NCI-H1092 treated with DMSO at 0.1 percent for 48 hours (cell line): Measurements from ENCODE around the gene EPHX1.
"Not testable (repeated sequence)": the region's sequence is repeated elsewhere in the genome, so short reads cannot be mapped to it uniquely, and the experiment has no call there.

ENCODE experiments used
- DNase-seq: peaks from one replicate; lab custom pipeline; 2025; lab: John Stamatoyannopoulos, UW

Gene EPHX1

DNA sequence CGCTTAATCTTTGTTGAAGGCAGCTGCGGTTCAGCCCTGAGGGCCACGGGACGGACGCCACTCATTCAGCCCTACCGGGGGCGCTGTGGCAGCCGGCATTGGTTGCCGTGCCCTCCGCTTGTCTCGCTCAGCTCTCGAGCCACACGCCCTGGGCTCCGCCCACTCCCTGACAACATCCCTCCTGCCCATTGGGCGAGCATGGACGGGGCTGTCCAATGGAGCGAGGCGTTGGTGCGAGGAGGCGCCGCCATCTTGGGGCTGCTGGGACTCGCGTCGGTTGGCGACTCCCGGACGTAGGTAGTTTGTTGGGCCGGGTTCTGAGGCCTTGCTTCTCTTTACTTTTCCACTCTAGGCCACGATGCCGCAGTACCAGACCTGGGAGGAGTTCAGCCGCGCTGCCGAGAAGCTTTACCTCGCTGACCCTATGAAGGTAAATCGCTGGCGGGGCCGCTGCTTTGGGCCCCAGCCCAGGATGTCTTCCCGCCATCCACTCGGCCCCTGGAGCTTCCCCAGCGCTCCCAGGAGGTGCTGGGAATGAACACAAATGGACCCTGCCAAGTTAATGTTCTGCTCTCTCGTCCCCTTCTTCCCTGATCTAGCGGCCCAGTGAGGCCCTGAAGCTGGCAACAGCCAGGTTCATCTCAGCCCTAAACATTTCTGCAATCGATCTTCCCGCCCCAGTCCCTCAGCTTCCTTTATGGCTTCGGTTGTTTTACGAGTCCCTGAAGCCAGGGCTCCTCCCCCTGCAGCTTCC lies 32.2 kb upstream of the EPHX1 start, which contains the start of gene SRP9:
TSS of gene SRP9 (plus strand) at position 244 of the 754 bp plus-strand sequence. CDS start at position 359, 115 bp downstream.
- DNase-seq = peak; percentile 99

DNA sequence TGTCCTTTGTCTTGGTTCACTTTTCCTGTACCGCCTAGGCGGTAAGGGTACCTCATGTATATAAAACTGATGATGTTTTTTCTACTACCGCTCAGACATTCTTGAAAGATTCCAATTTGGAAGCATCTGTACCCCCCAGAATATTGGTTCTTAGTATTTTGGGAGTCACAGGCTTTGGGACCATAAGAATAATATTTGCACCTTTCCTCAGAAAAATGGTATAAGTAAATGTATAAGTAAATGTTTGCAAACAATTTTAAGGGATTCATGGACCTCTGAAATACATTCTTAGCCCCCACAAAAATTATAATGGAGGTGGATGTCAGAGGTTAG lies 31.6 kb upstream of the EPHX1 start:
- DNase-seq = no peak

DNA sequence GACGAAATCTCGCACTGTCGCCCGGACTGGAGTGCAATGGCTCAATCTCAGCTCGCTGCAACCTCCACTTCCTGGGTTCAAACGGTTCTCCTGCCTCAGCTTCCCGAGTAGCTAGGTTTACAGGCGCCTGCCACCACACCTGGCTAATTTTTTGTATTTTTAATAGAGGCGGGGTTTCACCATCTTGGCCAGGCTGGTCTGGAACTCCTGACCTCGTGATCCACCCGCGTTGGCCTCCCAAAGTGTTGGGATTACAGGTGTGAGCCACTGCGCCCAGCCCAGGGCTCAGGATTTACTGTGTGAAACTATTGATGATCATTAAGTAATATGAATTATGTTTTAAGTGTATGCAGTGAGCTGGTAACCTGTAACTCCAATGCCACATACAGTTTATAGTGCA lies 30.8 kb upstream of the EPHX1 start:
- not testable (repeated sequence) for DNase-seq

DNA sequence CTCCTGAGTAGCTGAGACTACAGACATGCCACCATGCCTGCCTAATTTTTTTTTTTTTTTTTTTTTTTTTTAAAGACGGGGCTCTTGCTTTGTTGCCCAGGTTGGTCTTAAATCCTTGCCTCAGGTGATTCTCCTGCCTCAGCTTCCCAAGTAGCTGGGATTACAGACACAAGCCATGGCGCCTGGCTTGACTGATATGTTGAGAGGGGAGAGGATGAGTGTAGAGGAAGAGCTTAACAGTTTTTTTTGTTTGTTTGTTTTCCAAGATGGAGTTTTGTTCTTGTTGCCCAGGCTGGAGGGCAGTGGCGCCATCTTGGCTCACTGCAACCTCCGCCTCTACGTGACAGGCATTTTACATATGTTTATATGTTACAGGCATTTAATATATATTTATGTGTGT lies 29.8 kb upstream of the EPHX1 start:
- no peak for DNase-seq

DNA sequence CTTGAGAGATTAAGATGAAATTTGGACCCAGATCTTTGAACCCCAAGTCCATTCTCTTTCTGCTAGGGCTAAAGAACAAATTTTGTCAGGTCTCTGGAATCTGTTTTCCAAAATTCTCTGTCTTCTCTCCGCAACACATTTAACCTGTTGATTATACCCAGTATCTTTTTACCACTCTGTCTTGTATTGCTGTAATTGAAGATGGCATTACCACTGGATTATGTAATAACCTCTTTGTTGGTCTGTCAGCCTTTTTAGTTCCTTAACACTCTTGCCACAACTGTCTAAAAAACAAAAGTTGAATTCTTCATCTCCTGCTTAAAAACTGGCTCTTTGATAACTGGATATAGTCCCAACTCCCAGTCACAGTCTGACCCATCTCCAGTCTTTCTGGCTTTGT lies 29.3 kb upstream of the EPHX1 start:
- DNase-seq = no peak

DNA sequence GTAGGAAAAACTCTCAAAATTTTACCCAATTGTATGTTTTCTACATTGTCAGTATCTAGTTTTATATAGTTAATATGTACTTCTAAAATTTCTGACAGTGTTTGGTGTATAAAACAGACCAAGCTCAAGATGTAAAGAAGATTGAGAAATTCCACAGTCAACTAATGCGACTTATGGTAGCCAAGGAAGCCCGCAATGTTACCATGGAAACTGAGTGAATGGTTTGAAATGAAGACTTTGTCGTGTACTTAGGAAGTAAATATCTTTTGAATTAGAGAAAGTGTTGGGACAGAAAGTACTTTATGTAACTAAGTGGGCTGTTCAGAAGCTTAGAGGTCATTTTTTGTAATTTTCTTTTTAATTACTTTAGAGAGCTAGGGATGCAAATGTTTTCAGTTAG lies 20.8 kb upstream of the EPHX1 start:
- not testable (repeated sequence) for DNase-seq

DNA sequence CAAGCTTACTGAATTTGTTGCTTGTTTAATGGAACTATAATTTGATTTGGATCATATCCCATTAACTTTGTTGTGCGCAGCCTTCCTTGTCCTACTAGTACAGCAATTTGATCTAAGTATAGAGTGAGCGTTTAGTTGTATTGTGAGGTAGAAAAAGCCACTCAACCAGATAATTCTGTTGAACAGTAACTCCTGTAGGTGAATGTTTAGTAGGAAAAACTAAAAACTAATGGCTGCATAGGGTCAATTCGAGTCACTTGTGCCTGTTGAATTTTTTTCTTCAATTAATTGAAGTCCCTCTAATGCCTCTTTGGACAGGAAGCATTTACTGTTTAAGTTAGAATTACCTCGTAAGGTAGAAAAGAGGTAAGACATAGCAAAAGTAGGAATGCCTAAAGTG lies 15.0 kb upstream of the EPHX1 start:
- no peak for DNase-seq

DNA sequence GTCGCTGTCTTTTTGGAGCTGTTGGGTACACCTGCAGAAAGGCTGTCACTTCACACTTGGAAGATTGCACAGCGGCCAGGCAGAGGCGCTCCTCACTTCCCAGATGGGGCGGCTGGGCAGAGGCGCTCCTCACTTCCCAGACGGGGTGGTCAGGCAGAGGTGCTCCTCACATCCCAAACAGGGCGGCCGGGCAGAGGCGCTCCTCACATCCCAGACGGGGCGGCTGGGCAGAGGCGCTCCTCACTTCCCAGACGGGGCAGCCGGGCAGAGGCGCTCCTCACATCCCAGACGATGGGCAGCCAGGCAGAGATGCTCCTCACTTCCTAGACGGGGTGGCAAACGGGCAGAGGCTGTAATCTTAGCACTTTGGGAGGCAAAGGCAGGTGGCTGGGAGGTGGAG lies 13.8 kb upstream of the EPHX1 start:
- DNase-seq = not testable (repeated sequence)

DNA sequence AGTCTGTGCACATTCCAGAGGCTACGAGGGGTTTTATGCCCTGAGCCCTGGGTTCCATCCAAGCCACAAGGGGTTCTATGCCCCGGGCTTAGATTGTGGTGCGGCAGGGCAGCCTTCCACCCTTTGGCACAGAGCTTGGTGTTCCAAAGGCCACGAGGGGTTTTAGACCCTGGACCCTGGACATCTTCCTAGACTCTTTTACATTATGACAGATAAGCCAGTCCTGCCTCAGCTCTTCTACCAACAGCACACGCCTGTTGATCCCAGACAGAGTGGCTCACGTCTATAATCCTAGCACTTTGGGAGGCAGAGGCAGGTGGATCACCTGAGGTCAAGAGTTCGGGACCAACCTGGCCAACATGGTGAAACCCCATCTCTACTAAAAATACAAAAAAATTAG lies 8.8 kb upstream of the EPHX1 start:
- DNase-seq = not testable (repeated sequence)

DNA sequence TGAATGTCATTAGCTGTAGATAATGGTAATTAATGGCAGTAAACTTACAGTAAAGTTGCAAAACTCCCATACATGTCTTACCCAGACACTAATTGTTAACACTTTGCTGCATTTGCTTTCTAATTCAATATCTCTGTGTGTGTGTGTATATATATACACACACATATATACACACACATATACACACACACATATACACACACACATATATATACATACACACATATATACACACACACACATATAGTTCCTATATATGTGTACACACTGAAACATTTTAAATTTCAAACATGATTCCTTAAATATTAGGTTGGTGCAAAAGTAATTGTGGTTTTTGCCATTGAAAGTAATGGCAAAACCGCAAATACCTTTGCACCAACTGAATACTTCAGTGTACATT lies 3.7 kb upstream of the EPHX1 start:
- DNase-seq = no peak

DNA sequence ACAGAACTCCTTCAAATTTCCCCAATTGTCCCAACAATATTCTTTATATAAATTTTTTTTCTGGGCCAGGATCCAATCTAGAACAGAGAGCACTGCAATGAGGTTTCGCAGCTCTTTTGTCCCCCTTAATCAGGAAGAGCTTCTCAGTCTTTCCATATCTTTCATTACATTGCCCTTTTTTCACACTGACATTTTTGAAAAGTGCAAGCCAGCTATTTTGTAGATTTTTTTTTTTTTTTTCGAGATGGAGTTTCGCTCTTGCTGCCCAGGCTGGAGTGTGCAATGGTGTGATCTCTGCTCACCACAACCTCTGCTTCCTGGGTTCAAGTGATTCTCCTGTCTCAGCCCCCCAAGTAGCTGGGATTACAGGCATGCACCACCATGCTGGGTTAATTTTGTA lies 3.2 kb upstream of the EPHX1 start:
- not testable (repeated sequence) for DNase-seq

DNA sequence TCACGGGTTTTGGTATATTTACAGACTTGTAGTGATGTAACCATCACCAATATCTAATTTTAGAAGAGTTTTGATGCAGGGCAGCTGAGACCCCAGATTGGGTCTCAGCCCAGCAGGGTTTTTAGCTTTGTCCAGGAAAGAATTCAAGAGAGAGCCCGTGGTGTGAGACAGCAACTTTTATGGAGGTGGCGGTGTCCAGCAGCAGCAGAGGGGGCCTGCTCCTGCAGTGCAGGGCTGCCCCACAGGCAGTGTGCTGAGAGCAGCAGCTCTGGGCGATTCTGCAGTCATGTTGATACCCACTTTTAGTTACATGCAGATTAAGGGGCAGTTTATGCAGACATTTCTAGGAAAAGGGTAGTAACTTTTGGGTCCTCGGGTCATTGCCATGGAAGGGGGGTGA lies 1.8 kb upstream of the EPHX1 start:
- no peak for DNase-seq

DNA sequence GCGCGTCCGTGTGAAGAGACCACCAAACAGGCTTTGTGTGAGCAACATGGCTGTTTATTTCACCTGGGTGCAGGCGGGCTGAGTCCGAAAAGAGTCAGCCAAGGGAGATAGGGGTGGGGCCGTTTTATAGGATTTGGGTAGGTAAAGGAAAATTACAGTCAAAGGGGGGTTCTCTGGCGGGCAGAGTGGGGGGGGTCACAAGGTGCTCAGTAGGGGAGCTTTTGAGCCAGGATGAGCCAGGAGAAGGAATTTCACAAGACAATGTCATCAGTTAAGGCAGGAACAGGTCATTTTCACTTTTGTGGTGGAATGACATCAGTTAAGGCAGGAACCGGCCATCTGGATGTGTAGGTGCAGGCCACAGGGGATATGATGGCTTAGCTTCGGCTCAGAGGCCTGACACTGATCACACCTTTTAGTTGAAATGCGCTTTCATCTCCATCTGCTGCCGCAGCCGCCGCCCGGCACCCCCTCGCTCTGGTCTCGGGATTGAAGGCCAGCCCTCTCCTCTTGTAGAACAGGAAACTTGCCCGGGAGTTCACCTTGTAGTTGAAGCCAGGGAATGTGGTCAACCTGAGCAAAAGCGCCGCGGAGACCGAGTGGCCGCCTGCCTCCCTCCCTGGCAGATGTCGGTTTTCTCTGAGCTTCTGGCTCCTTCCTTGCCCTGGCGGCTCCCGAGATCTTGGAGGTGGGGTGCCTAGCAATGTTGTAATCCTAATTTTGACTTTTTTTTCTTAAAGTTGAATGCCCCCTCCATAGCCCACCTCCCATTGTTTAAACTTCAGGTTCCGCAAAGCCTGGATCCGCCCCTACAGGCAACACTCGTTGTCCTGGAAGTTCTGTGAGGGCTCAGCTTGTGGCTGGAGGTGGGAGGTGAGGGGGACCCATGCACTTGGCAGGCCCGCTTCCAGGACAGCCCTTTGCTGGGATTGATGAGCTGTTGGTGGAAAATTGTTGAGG lies 935 bp downstream of the EPHX1 start:
- not testable (repeated sequence) for DNase-seq

DNA sequence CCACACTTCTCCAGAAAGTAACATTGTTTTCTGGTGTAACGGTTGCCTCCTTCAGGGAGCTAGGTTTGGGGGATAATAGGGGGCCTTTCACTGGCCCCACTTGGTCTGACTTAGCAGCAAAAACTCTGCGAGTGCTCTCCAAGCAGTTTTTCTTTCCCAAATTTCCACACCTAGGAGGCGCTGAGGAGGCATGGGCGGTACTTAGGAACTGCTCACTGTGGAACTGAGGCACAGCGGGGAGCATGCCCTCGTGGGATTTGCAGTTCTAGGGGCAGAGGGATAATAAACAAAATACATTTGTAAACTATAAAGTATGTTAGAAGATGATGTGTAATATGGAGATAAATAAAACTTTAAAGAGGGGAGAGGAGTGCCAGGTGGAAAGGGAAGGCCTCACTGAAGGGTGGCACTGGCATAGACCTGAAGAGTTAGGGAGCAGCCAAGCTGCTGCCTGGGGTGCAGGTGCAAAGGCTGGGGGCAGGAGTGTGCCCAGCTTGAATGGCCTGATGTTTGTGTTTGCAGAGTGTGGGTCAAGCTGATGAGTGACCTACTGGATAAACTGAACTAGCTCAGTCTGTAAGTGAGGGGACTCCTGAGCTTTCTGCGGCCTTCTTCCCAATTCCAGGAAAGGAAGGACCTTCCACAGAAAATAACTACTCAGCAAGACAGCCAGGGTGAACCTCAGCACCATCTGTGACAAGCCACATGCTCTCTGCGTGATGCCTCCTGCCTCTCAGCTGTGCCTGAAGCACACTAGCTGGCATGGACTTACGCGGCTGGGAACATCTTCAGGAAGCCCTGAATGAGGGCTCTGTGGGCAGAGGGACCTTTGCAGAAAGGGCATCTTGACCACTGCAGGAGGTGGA lies 1.9 kb downstream of the EPHX1 start:
- DNase-seq = peak; percentile 36

DNA sequence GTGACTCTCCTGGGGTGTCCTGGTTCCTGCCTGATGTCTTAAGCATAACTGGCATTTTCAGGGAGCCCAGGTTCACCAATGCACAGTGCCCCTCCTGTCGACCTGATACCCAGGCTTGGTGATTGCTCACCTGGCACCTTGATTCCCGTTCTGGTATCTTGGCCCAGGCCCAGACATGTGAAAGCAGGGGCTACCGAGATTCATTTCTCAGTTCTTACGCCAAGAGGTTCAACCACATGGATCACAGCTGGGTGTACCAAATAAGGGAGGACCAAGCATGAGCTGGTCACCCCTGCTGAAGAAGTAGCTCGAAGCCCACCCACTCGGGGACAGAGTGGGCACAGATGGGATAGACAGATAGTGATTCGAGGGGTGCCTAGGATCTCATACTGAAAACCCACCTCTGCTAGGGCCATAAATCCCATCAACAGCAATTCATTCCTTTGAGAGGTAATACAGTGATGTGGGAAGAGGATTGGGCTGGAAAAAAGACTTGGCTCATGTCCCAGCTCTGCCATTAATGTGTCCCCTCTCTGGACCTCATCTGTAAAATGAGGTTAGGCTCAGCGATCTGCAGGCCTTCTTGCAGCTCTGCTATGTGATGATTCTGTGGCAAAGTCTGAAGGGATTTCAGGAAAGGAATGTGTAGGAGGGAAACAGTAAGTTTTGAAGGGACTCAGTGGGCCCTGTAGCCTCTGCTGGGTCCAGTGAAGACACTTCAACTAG lies 2.7 kb downstream of the EPHX1 start:
- peak; percentile 55 for DNase-seq

DNA sequence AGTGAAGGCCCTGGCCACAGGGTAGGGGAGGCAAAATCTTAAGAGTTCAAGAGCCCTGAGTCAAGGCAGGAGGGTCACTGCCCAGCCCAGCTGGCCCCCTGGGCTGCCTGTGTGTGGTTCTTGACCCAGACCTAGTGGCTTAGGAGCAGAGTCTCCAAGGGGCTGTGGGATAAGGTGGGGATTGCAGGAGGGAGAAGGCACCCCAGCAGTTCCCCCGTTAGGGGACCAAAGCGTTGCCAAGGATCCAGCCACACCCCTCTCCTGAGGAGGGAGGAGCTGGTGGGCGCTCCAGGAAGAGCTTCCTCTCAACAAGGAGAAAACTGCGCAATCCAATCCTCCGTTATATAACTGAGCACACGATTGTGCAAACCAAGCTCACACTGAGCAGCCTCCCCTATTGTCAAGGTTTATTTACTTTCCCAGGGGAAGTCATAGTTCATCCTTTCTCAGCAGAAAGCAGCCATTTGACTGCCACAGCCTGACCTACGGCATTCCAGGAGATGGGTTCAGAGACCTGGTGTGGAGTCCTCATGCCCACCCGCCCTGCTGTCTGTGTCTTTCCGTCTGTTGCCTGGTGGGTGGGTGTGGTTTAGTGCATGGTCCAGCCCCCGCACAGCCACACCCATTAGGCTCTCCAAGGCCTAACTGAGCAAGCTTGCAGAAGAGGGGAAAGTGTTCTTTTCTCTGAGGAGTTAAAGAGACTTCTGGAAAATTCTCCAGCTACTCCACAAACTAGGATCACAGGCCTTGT lies 3.5 kb downstream of the EPHX1 start:
- DNase-seq = no peak

DNA sequence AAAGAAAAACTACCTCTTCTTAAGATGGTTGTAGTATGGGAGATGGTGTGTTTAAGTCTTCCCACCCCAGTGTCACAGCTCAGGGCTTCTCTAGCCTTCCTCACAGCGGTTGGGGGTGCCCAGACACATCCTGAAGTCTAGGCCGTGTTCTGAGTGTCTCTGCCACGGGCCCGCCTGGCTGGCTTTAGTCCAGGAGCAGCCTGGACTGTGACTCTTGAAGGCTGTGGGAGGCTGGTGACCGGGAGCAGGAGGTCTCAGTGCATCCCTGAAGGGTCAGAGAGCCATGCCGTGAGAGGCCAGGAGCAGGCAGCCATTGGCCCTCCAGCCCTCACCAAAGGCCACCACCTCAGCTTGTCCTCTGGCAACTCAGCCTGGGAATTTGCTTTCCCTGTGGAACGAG lies 4.5 kb downstream of the EPHX1 start:
- no peak for DNase-seq

DNA sequence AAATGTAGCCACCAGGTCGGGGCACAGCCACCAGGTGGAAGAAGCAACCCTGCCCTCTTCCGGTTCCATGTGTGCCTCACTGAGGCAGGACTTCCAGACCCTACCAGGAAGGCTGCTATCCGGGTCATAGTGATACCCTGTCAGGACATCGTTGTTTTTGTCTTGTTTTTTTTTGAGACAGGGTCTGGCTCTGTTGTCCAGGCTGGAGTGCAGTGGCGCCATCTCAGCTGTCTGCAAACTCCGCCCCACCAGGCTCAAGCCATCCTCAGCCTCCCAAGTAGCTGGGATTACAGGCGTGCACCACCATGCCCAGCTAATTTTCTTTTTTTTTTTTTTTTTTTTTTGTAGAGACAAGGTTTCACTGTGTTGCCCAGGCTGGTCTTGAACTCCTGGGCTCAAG lies 5.2 kb downstream of the EPHX1 start:
- not testable (repeated sequence) for DNase-seq

DNA sequence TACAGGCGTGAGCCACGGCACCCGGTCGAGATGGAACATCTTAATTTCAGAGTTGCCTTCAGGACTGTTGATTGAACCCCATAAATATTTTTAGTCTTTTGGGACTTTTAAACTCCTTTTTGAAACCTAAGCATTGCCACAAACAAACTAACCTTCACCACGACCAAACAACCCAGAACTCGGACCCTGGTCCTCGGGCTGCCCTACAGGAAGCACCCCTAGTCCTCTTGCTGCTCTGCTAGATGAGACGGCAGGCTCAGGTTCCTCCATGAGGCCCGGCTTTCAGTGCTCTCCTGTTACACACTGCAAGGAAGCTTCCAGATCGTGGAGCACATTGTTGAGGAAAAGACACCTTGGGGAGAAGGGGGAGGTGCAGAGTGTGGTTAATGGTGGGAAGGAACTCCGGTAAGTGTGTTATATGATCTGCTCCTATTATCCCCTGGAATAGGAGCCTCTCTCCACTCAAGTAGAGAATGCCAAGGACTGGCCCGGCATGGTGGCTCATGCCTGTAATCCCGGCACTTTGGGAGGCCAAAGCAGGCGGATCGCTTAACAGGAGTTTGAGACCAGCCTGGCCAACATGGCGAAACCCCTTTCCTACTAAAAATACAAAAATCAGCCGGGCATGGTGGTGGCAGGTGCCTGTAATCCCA lies 5.7 kb downstream of the EPHX1 start:
- peak; percentile 28 for DNase-seq
